Effector memory CD8-positive, alpha-beta T cell (primary cell): ENCODE measurements around the gene OR51A4.

ENCODE experiments used
- ATAC-seq: fragments of 150-1000 bp; cut with Tn5 transposase; replicated peaks from 2 replicates; pipeline ENCODE4 v1.10.0; 2021; ENCODE audit warnings: mild to moderate bottlenecking, moderate library complexity
- DNase-seq, 3 experiments: peaks; one replicate each; pipeline ENCODE4 v3.0.0; 2021
- H3K27ac Mint-ChIP-seq, 2 donors: one replicate each; pipeline ENCODE4 v1.8.0; 2022; ENCODE audit warnings: mild to moderate bottlenecking in 2 of 2, mixed read lengths in 2 of 2, moderate library complexity in 2 of 2
- H3K27me3 Mint-ChIP-seq, 2 donors: one replicate each; pipeline ENCODE4 v1.8.0; 2022; ENCODE audit warnings: mixed read lengths in 2 of 2
- H3K36me3 Mint-ChIP-seq: one replicate; pipeline ENCODE4 v1.8.0; 2022; ENCODE audit warnings: mild to moderate bottlenecking, moderate library complexity, mixed read lengths; ENCODE audit not compliant: insufficient read depth
- H3K4me1 Mint-ChIP-seq, 2 donors: one replicate each; pipeline ENCODE4 v1.8.0; 2022; ENCODE audit warnings: low read depth in 2 of 2, mixed read lengths in 2 of 2
- H3K4me3 Mint-ChIP-seq, 2 donors: one replicate each; pipeline ENCODE4 v1.8.0; 2022; ENCODE audit warnings: mild to moderate bottlenecking in 2 of 2, mixed read lengths in 2 of 2, moderate library complexity in 2 of 2
- H3K9me3 Mint-ChIP-seq, 2 donors: one replicate each; pipeline ENCODE4 v1.8.0; 2022; ENCODE audit warnings: mixed read lengths in 2 of 2

OR51A4 gene

GRCh38 chr11:4924239-4924638 lies 23.2 kb downstream of the OR51A4 start, which contains the start of gene OR51G1:
TSS of gene OR51G1 (minus strand) at chr11:4924339. CDS start at chr11:4924339, 0 bp downstream.
- Mint-ChIP-seq H3K27ac (no peak within 1 kb of the TSS), H3K36me3 (no peaks in the 10 kb centered on the region), H3K4me1 (no peaks in the 10 kb centered on the region), H3K27me3 (peaks cover 5 to 13% of the 10 kb centered on the region in 2 donors), H3K9me3 (peaks cover 0 to 8% of the 10 kb centered on the region in 2 donors), H3K4me3 (no peak within 1 kb of the TSS)
- DNase-seq (no peak), ATAC-seq (no peak)

- Mint-ChIP-seq H3K4me1 (no peaks in the 10 kb centered on the region), H3K36me3 (no peaks in the 10 kb centered on the region), H3K27me3 (peaks cover 5 to 13% of the 10 kb centered on the region in 2 donors), H3K9me3 (peaks cover 0 to 8% of the 10 kb centered on the region in 2 donors), H3K4me3 (no peak overlapping the region), H3K27ac (no peak overlapping the region)
- DNase-seq = no peak
- no peak for ATAC-seq
Observed at GRCh38 chr11:4922304-4922703, 25.1 kb downstream of the OR51A4 start.

GRCh38 chr11:4921796-4922195 lies 25.6 kb downstream of the OR51A4 start:
- no peak for ATAC-seq
- no peak for DNase-seq
- peaks cover 5 to 13% of the 10 kb centered on the region in 2 donors for H3K27me3 Mint-ChIP-seq
- no peak overlapping the region for H3K27ac Mint-ChIP-seq
- no peaks in the 10 kb centered on the region for H3K36me3 Mint-ChIP-seq
- no peak overlapping the region for H3K4me3 Mint-ChIP-seq
- H3K4me1 Mint-ChIP-seq = no peaks in the 10 kb centered on the region
- peaks cover 0 to 8% of the 10 kb centered on the region in 2 donors for H3K9me3 Mint-ChIP-seq

GRCh38 chr11:4919250-4919649 lies 28.2 kb downstream of the OR51A4 start, which contains the start of gene OR51G2:
TSS of gene OR51G2 (minus strand) at chr11:4919350. CDS start at chr11:4915663, 3,687 bp downstream.
- H3K4me3 Mint-ChIP-seq = no peak within 1 kb of the TSS
- ATAC-seq = no peak
- H3K36me3 Mint-ChIP-seq = no peaks in the 10 kb centered on the region
- no peak for DNase-seq
- peaks cover 0 to 16% of the 10 kb centered on the region in 2 donors for H3K9me3 Mint-ChIP-seq
- peaks cover 15 to 20% of the 10 kb centered on the region in 2 donors for H3K27me3 Mint-ChIP-seq
- no peak within 1 kb of the TSS for H3K27ac Mint-ChIP-seq
- no peaks in the 10 kb centered on the region for H3K4me1 Mint-ChIP-seq

- ATAC-seq (no peak), DNase-seq (no peak)
- no peak overlapping the region for H3K4me3 Mint-ChIP-seq
- H3K9me3 Mint-ChIP-seq = peaks cover 0 to 9% of the 10 kb centered on the region in 2 donors
- H3K36me3 Mint-ChIP-seq = no peaks in the 10 kb centered on the region
- no peak overlapping the region for H3K27ac Mint-ChIP-seq
- H3K4me1 Mint-ChIP-seq = no peaks in the 10 kb centered on the region
- peaks cover 7 to 10% of the 10 kb centered on the region in 2 donors for H3K27me3 Mint-ChIP-seq
Observed at GRCh38 chr11:4916581-4916980, 30.8 kb downstream of the OR51A4 start.

GRCh38 chr11:4903484-4903883 lies 43.9 kb downstream of the OR51A4 start, which contains the start of gene OR51A7:
TSS of gene OR51A7 (plus strand) at chr11:4903783. CDS start at chr11:4907370, 3,587 bp downstream.
- no peak for DNase-seq
- H3K27me3 Mint-ChIP-seq = no peaks in the 10 kb centered on the region
- H3K4me3 Mint-ChIP-seq = no peak within 1 kb of the TSS
- H3K36me3 Mint-ChIP-seq = no peaks in the 10 kb centered on the region
- no peak within 1 kb of the TSS for H3K27ac Mint-ChIP-seq
- H3K4me1 Mint-ChIP-seq = no peaks in the 10 kb centered on the region
- no peaks in the 10 kb centered on the region for H3K9me3 Mint-ChIP-seq
- ATAC-seq = no peak
